GM12878 (cell line): ENCODE data around the gene B4GALNT4.

Source experiments
- ATF3 ChIP-seq: IDR thresholded peaks from 2 replicates; pipeline ENCODE4 v1.6.1; 2011; ENCODE audit warnings: low read depth, mild to moderate bottlenecking, low read length, moderate library complexity, borderline replicate concordance; ENCODE audit errors: extremely low read depth
- CTCF ChIP-seq, 3 experiments: IDR thresholded peaks in 2 of 3; conservative IDR thresholded peaks in 1 of 3; 2 replicates each; pipeline ENCODE4 v1.5.1; 2011; ENCODE audit warnings: low read depth in 3 of 3, low read length in 3 of 3, mild to moderate bottlenecking in 3 of 3, control low read depth in 2 of 3, moderate library complexity in 2 of 3, inconsistent platforms in 1 of 3, mixed read lengths in 1 of 3; ENCODE audit not compliant: control insufficient read depth in 2 of 3, insufficient read depth in 1 of 3; ENCODE audit errors: extremely low read depth in 1 of 3
- DPF2 ChIP-seq: fragments of 450-650 bp; IDR thresholded peaks from 2 replicates; pipeline ENCODE4 v1.6.1; 2017; ENCODE audit warnings: mild to moderate bottlenecking
- ELK1 ChIP-seq: IDR thresholded peaks from 2 replicates; pipeline ENCODE4 v1.6.1; 2012; ENCODE audit warnings: low read depth, low read length, improper control_type of control experiment
- EP300 ChIP-seq, 2 experiments: fragments of 150-350 bp in 1 of 2; IDR thresholded peaks; 2 replicates each; pipeline ENCODE4 v1.6.1; 2011 to 2012; ENCODE audit warnings: low read depth in 2 of 2, low read length in 2 of 2, borderline replicate concordance in 1 of 2, improper control_type of control experiment in 1 of 2, inconsistent platforms in 1 of 2; ENCODE audit not compliant: control insufficient read depth in 1 of 2
- FOS ChIP-seq: IDR thresholded peaks from 3 replicates; pipeline ENCODE4 v1.6.1; 2011; ENCODE audit warnings: borderline replicate concordance; ENCODE audit not compliant: insufficient read length; ENCODE audit errors: extremely low read depth
- FOXM1 ChIP-seq: IDR thresholded peaks from 2 replicates; pipeline ENCODE4 v1.6.1; 2012; ENCODE audit warnings: low read depth, mild to moderate bottlenecking, inconsistent platforms, low read length, moderate library complexity
- MXI1 ChIP-seq: fragments of 150-350 bp; IDR thresholded peaks from 2 replicates; pipeline ENCODE4 v1.6.1; 2011; ENCODE audit warnings: low read depth, mild to moderate bottlenecking, inconsistent platforms, low read length, improper control_type of control experiment
- NRF1 ChIP-seq: conservative IDR thresholded peaks from 2 replicates; pipeline ENCODE4 v1.6.1; 2011; ENCODE audit warnings: mild to moderate bottlenecking, low read depth, low read length, improper control_type of control experiment
- POLR2A ChIP-seq: IDR thresholded peaks from 2 replicates; pipeline ENCODE4 v1.6.1; 2011; ENCODE audit warnings: low read depth, mild to moderate bottlenecking, low read length
- USF2 ChIP-seq: IDR thresholded peaks from 2 replicates; pipeline ENCODE4 v1.6.1; 2011; ENCODE audit warnings: low read depth, low read length, improper control_type of control experiment, borderline replicate concordance
- ZBTB40 ChIP-seq: fragments of 450-650 bp; IDR thresholded peaks from 2 replicates; pipeline ENCODE4 v1.6.1; 2016; ENCODE audit warnings: mild to moderate bottlenecking, moderate library complexity, borderline replicate concordance
- ZSCAN29 ChIP-seq: fragments of 450-650 bp; IDR thresholded peaks from 2 replicates; pipeline ENCODE4 v1.6.1; 2017; ENCODE audit warnings: mild to moderate bottlenecking, moderate library complexity
- ZZZ3 ChIP-seq: IDR thresholded peaks from 2 replicates; pipeline ENCODE4 v1.6.1; 2011; ENCODE audit warnings: low read depth; ENCODE audit not compliant: control insufficient read depth, insufficient read length

- TF ChIP-seq EP300 (IDR thresholded peaks at IDR 0.05; ENCODE audit: borderline replicate concordance in 1 of 2, control insufficient read depth in 1 of 2, low read depth in 2 of 2, low read length in 2 of 2) (no peak), CTCF (IDR thresholded peaks at IDR 0.05 in 2 of 3, conservative IDR thresholded peaks at IDR 0.05 in 1 of 3; ENCODE audit: control insufficient read depth in 2 of 3, extremely low read depth in 1 of 3, insufficient read depth in 1 of 3, low read depth in 3 of 3, low read length in 3 of 3) (no peak), ATF3 (no peak), POLR2A (no peak), NRF1 (no peak), DPF2 (no peak), USF2 (no peak), ZZZ3 (no peak), FOS (no peak), ZSCAN29 (no peak), ELK1 (no peak), MXI1 (no peak), ZBTB40 (no peak), FOXM1 (no peak)
These were observed 43.3 kb upstream of the B4GALNT4 start for GRCh38 chr11:325796-326591.
